Measurements from ENCODE around the gene BCL2L15. TPM values are rescaled to one million over a fixed set of nuclear protein-coding genes. Genes with fewer than 3 reads are reported as not detected.
"Not testable (repeated sequence)": the region's sequence is repeated elsewhere in the genome, so short reads cannot be mapped to it uniquely, and the experiment has no call there.

Gene BCL2L15
- total RNA-seq, 1 experiment from 2014 or later: 0.17 TPM

- Mint-ChIP-seq H3K36me3 (no peaks in the 10 kb centered on the region), H3K27me3 (ENCODE audit: low read depth) (no peaks in the 10 kb centered on the region; the same call in 1 of the 2 replicates), H3K9me3 (no peaks in the 10 kb centered on the region), H3K4me3 (no peak overlapping the region), H3K4me1 (no peaks in the 10 kb centered on the region), H3K27ac (no peak overlapping the region)
- ChIA-PET CTCF (no interaction called here), POLR2A (no interaction called here)
- TF ChIP-seq NR2C2 (CRISPR knock-in tag; IDR thresholded peaks at IDR 0.05) (no peak), RORB (CRISPR knock-in tag; IDR thresholded peaks at IDR 0.05) (no peak), MAX (CRISPR knock-in tag; IDR thresholded peaks at IDR 0.05) (no peak), ZNF219 (CRISPR knock-in tag; IDR thresholded peaks at IDR 0.05; ENCODE audit: borderline replicate concordance) (no peak), CTCF (IDR thresholded peaks at IDR 0.05) (no peak), FOXP4 (CRISPR knock-in tag; IDR thresholded peaks at IDR 0.05) (no peak), HMGXB4 (CRISPR knock-in tag; IDR thresholded peaks at IDR 0.05) (no peak), PRRX2 (CRISPR knock-in tag; IDR thresholded peaks at IDR 0.05) (no peak), NFYB (CRISPR knock-in tag; conservative IDR thresholded peaks at IDR 0.05; ENCODE audit: low read depth) (no peak), ZNF232 (CRISPR knock-in tag; IDR thresholded peaks at IDR 0.05) (no peak), TEAD4 (CRISPR knock-in tag; IDR thresholded peaks at IDR 0.05) (no peak), ATF1 (CRISPR knock-in tag; IDR thresholded peaks at IDR 0.05) (no peak), TP53 (CRISPR knock-in tag; IDR thresholded peaks at IDR 0.05) (no peak), EMX1 (CRISPR knock-in tag; IDR thresholded peaks at IDR 0.05) (no peak), NR3C1 (CRISPR knock-in tag; conservative IDR thresholded peaks at IDR 0.05; ENCODE audit: low read depth) (no peak), ERG (CRISPR knock-in tag; IDR thresholded peaks at IDR 0.05) (no peak), KAT7 (CRISPR knock-in tag; IDR thresholded peaks at IDR 0.05; ENCODE audit: borderline replicate concordance) (no peak), E2F1 (CRISPR knock-in tag; IDR thresholded peaks at IDR 0.05) (no peak)
- DNase-seq (ENCODE audit: low spot score) (no peak), ATAC-seq (no peak)
These were observed 33.1 kb downstream of the BCL2L15 start for GRCh38 chr1:113854234-113854633.

- H3K9me3 Mint-ChIP-seq; ATAC-seq; CTCF ChIA-PET; POLR2A ChIA-PET; H3K27me3 Mint-ChIP-seq (ENCODE audit: low read depth); H3K4me1 Mint-ChIP-seq; H3K27ac Mint-ChIP-seq; DNase-seq (ENCODE audit: low spot score); H3K4me3 Mint-ChIP-seq; H3K36me3 Mint-ChIP-seq: not testable (repeated sequence)
These were observed 34.7 kb downstream of the BCL2L15 start for GRCh38 chr1:113852694-113853093.

Data from WTC11 (cell line).